NCI-H187 treated with DMSO at 0.1 percent for 48 hours (cell line): ENCODE data around the gene RND1.

Source experiments
- DNase-seq: peaks from one replicate; lab custom pipeline; 2025; lab: John Stamatoyannopoulos, UW

The RND1 gene

GRCh38 chr12:48827513-48828096 is 38.1 kb downstream of the RND1 start:
- no peak for DNase-seq

GRCh38 chr12:48827026-48827425 is 38.6 kb downstream of the RND1 start:
- DNase-seq: no peak

GRCh38 chr12:48826209-48826855 is 39.3 kb downstream of the RND1 start:
- DNase-seq: no peak

- DNase-seq: no peak
These were observed 40.8 kb downstream of the RND1 start for GRCh38 chr12:48824905-48825304.

GRCh38 chr12:48824112-48824511 is 41.6 kb downstream of the RND1 start:
- no peak for DNase-seq

GRCh38 chr12:48823281-48823680 is 42.4 kb downstream of the RND1 start:
- DNase-seq: no peak

GRCh38 chr12:48822711-48823110 is 43.0 kb downstream of the RND1 start:
- no peak for DNase-seq

- no peak for DNase-seq
These were observed 43.5 kb downstream of the RND1 start for GRCh38 chr12:48822139-48822538.

GRCh38 chr12:48819986-48820725 is 45.5 kb downstream of the RND1 start:
- no peak for DNase-seq

- DNase-seq: no peak
These were observed 46.7 kb downstream of the RND1 start for GRCh38 chr12:48818831-48819590.

GRCh38 chr12:48817873-48818830 is 47.5 kb downstream of the RND1 start, which contains the start of gene CACNB3:
Gene CACNB3, plus strand, starts transcription at chr12:48818496. Its CDS starts 434 bp downstream, at chr12:48818930.
- DNase-seq: peak; percentile 78

GRCh38 chr12:48816143-48816854 is 49.4 kb downstream of the RND1 start:
- DNase-seq: no peak

GRCh38 chr12:48815126-48816110 is 50.3 kb downstream of the RND1 start:
- peak; percentile 85 for DNase-seq

GRCh38 chr12:48814262-48815125 is 51.2 kb downstream of the RND1 start:
- no peak for DNase-seq

GRCh38 chr12:48813465-48814261 is 52.0 kb downstream of the RND1 start:
- DNase-seq: no peak

- no peak for DNase-seq
These were observed 53.3 kb downstream of the RND1 start for GRCh38 chr12:48812389-48812788.

GRCh38 chr12:48811437-48812090 is 54.1 kb downstream of the RND1 start:
- DNase-seq: no peak
